ENCODE measurements around the gene FOXF1. TPM values are rescaled to one million over a fixed set of nuclear protein-coding genes. Genes with fewer than 3 reads are reported as not detected.
A peak's percentile ranks its signal among the peaks of the same experiment; 100 is the strongest.

Gene FOXF1
- total and polyA plus RNA-seq, 2 donors (not counting 1 experiment from before 2014, with no cell fraction given): 14.0 to 31.5 TPM

DNA sequence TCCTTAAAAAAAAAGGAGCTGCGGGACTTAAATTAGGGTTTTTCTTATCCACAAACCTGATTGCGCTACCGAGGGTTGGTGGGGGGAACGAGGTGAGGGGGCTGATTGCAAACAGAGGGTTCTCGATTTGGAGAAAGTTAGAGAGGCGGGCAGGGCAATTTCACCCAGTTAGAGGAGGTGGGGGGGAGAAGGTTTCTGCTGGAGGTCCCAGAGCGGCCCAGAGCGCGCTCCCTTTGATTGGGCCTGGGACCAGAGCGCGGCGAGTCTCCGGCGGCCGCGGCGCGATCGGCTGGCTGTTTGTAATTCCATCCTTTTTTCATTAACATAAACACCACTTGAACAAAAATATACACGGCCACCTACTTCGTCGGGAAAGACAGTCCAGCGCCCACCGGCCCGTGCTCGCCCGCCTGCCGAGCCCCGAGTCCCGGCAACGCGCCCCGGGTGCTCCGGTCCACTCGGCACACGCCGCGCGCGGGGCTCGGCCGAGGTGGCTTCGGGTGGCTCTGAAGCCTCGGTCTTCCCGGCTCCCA lies 13.3 kb upstream of the FOXF1 start:
- H2AFZ ChIP-seq (ENCODE audit: low read length): no peak overlapping the region
- peak overlapping the region; percentile 80 for H3K4me2 ChIP-seq (ENCODE audit: extremely low read depth, insufficient read depth, low read length)
- H4K20me1 ChIP-seq (ENCODE audit: control insufficient read depth, extremely low read depth, insufficient read depth, low read length): no peaks in the 10 kb centered on the region
- H3K9me3 ChIP-seq (ENCODE audit: control insufficient read depth, insufficient read depth, low read depth, low read length): no peaks in the 10 kb centered on the region
- H3K4me1 ChIP-seq (ENCODE audit: control insufficient read depth, extremely low read depth, insufficient read depth, low read length): peaks cover 2% of the 10 kb centered on the region
- TF ChIP-seq EZH2 (IDR thresholded peaks at IDR 0.05; ENCODE audit: low read length, missing control alignments): no peak
- TF ChIP-seq, protein P1, sequence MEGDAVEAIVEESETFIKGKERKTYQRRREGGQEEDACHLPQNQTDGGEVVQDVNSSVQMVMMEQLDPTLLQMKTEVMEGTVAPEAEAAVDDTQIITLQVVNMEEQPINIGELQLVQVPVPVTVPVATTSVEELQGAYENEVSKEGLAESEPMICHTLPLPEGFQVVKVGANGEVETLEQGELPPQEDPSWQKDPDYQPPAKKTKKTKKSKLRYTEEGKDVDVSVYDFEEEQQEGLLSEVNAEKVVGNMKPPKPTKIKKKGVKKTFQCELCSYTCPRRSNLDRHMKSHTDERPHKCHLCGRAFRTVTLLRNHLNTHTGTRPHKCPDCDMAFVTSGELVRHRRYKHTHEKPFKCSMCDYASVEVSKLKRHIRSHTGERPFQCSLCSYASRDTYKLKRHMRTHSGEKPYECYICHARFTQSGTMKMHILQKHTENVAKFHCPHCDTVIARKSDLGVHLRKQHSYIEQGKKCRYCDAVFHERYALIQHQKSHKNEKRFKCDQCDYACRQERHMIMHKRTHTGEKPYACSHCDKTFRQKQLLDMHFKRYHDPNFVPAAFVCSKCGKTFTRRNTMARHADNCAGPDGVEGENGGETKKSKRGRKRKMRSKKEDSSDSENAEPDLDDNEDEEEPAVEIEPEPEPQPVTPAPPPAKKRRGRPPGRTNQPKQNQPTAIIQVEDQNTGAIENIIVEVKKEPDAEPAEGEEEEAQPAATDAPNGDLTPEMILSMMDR (conservative IDR thresholded peaks at IDR 0.05 in 1 of 2, IDR thresholded peaks at IDR 0.05 in 1 of 2; ENCODE audit: low read depth in 1 of 2, low read length in 2 of 2): no peak
- no peak overlapping the region for H3K9ac ChIP-seq (ENCODE audit: insufficient read depth, low read length)
- peak overlapping the region; percentile 29 to 46 (median 32) for H3K4me3 ChIP-seq (replicated peaks in 1 of 4; ENCODE audit: control extremely low read depth in 1 of 4, insufficient read depth in 1 of 4, low read depth in 3 of 4, low read length in 4 of 4)
- peaks cover 84% of the 10 kb centered on the region for H3K79me2 ChIP-seq (ENCODE audit: control insufficient read depth, insufficient read depth, low read length)
- no peaks in the 10 kb centered on the region for H3K27me3 ChIP-seq (ENCODE audit: control insufficient read depth, insufficient read depth, low read length)
- H3K27ac ChIP-seq (ENCODE audit: insufficient read depth, low read length): no peak overlapping the region
- DNase-seq (ENCODE audit: low read depth in 2 of 2): no peak
- H3K36me3 ChIP-seq (ENCODE audit: control insufficient read depth, insufficient read depth, low read length): peaks cover 5% of the 10 kb centered on the region

DNA sequence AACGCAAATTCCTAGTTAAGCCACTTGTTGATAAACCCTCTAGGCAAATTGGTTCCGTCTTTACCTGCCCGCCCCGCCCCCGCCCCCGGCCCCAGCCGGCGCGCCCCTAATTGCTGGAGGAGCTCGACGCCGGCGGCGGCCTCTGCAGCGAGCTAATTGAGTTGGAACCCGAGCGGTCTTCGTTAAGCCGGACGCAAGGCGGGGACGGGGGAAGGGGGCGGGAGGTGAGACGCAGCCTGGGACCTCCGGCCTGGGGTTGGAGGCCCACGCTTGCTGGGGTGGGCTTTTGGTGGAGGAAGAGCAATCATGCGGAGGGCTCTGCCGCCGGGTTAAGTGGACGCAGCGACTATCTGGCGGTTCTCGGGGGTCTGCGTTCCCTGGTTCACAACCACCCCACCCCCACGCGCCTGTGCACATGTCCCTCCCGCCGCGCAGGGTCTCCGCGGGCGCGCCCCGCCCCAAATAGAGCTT lies 12.7 kb upstream of the FOXF1 start:
- no peak overlapping the region for H2AFZ ChIP-seq (ENCODE audit: low read length)
- H3K27ac ChIP-seq (ENCODE audit: insufficient read depth, low read length): no peak overlapping the region
- no peak overlapping the region for H3K9ac ChIP-seq (ENCODE audit: insufficient read depth, low read length)
- peaks cover 5% of the 10 kb centered on the region for H3K36me3 ChIP-seq (ENCODE audit: control insufficient read depth, insufficient read depth, low read length)
- peaks cover 86% of the 10 kb centered on the region for H3K79me2 ChIP-seq (ENCODE audit: control insufficient read depth, insufficient read depth, low read length)
- DNase-seq (ENCODE audit: low read depth in 2 of 2): no peak
- no peaks in the 10 kb centered on the region for H4K20me1 ChIP-seq (ENCODE audit: control insufficient read depth, extremely low read depth, insufficient read depth, low read length)
- TF ChIP-seq, protein P1 (conservative IDR thresholded peaks at IDR 0.05 in 1 of 2, IDR thresholded peaks at IDR 0.05 in 1 of 2; ENCODE audit: low read depth in 1 of 2, low read length in 2 of 2): no peak
- no peak for TF ChIP-seq EZH2 (IDR thresholded peaks at IDR 0.05; ENCODE audit: low read length, missing control alignments)
- H3K4me1 ChIP-seq (ENCODE audit: control insufficient read depth, extremely low read depth, insufficient read depth, low read length): peaks cover 2% of the 10 kb centered on the region
- H3K9me3 ChIP-seq (ENCODE audit: control insufficient read depth, insufficient read depth, low read depth, low read length): no peaks in the 10 kb centered on the region
- peak overlapping the region in 3 of 4 experiments; percentile 17 to 46 (median 23) for H3K4me3 ChIP-seq (replicated peaks in 1 of 4; ENCODE audit: control extremely low read depth in 1 of 4, insufficient read depth in 1 of 4, low read depth in 3 of 4, low read length in 4 of 4)
- peak overlapping the region; percentile 71 for H3K4me2 ChIP-seq (ENCODE audit: extremely low read depth, insufficient read depth, low read length)
- no peaks in the 10 kb centered on the region for H3K27me3 ChIP-seq (ENCODE audit: control insufficient read depth, insufficient read depth, low read length)

DNA sequence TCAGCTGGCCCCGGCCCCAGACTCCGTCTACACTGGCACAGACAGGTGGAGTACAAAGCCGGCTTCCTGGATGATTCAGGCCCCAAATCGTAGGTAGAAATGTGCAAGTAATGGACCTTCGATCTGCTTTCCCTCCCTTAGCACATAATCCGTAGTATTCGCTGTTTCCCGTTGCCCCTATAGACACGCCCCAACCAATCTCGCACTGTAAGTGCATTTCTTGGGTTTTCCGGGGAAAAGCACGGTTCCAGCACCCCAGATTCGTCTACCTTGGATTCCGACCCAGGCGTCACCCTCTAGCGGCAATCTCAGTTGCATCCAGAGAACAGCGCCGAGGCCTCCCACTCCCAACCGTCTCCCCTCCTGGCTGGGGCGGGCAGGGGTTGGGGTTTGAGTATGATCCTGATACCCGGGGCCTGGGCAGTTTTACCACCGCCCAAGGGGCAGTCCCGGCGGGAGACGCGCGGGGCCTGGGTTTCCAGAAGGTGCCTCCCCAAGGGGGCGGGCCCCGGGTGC lies 12.1 kb upstream of the FOXF1 start:
- Histone ChIP-seq H3K27me3 (ENCODE audit: control insufficient read depth, insufficient read depth, low read length) (no peaks in the 10 kb centered on the region), H4K20me1 (ENCODE audit: control insufficient read depth, extremely low read depth, insufficient read depth, low read length) (no peaks in the 10 kb centered on the region), H2AFZ (ENCODE audit: low read length) (no peak overlapping the region), H3K4me3 (replicated peaks in 1 of 4; ENCODE audit: control extremely low read depth in 1 of 4, insufficient read depth in 1 of 4, low read depth in 3 of 4, low read length in 4 of 4) (peak overlapping the region; percentile 14 to 52 (median 27)), H3K9ac (ENCODE audit: insufficient read depth, low read length) (no peak overlapping the region), H3K79me2 (ENCODE audit: control insufficient read depth, insufficient read depth, low read length) (peaks cover 86% of the 10 kb centered on the region), H3K4me2 (ENCODE audit: extremely low read depth, insufficient read depth, low read length) (peak overlapping the region; percentile 75), H3K36me3 (ENCODE audit: control insufficient read depth, insufficient read depth, low read length) (peaks cover 5% of the 10 kb centered on the region), H3K4me1 (ENCODE audit: control insufficient read depth, extremely low read depth, insufficient read depth, low read length) (peaks cover under 1% of the 10 kb centered on the region), H3K9me3 (ENCODE audit: control insufficient read depth, insufficient read depth, low read depth, low read length) (no peaks in the 10 kb centered on the region), H3K27ac (ENCODE audit: insufficient read depth, low read length) (peak overlapping the region; percentile 66)
- TF ChIP-seq EZH2 (IDR thresholded peaks at IDR 0.05; ENCODE audit: low read length, missing control alignments): no peak
- TF ChIP-seq, protein P1 (conservative IDR thresholded peaks at IDR 0.05 in 1 of 2, IDR thresholded peaks at IDR 0.05 in 1 of 2; ENCODE audit: low read depth in 1 of 2, low read length in 2 of 2): peak in 1 of 2 donors; percentile 24
- peak in 1 of 2 donors; percentile 34 for DNase-seq (ENCODE audit: low read depth in 2 of 2)
